ENCODE results near the gene FLNA.

Gene FLNA

DNA sequence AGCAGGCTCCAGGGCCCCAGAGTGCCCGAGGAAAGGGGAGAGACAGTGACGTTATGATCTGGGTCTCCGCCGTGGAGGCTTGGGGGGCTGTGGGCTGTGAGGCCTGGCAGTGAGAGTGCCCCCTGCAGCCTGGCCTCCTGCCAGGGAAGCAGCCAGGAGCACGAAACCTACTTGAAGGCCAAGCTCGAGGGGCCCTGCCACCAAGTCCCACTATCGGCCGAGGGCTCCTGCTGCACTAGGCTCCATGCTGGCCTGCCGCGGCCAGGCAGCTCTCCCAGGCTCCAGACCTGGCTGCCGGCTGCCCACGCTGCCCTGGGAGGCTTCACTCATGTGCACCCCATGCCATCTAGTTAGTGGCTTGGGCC, 18.7 kb downstream of the FLNA start:
- Histone ChIP-seq H3K9me3 (replicated peaks; ENCODE audit: insufficient read depth, low read length) (no peaks in the 10 kb centered on the region), H3K27ac (ENCODE audit: low read length) (no peak overlapping the region), H3K4me3 (ENCODE audit: low read length) (no peak overlapping the region), H3K79me2 (ENCODE audit: low read length) (no peaks in the 10 kb centered on the region), H4K20me1 (ENCODE audit: insufficient read depth, low read length) (no peaks in the 10 kb centered on the region), H3F3A (ENCODE audit: insufficient read depth, low read length) (no peaks in the 10 kb centered on the region), H3K4me1 (ENCODE audit: low read length) (no peaks in the 10 kb centered on the region), H3K9ac (ENCODE audit: low read length) (no peak overlapping the region), H3K4me2 (ENCODE audit: low read depth, low read length) (no peak overlapping the region), H3K27me3 (replicated peaks; ENCODE audit: insufficient read depth, low read length) (no peaks in the 10 kb centered on the region), H3K9me2 (replicated peaks; ENCODE audit: insufficient read depth, low read length) (no peaks in the 10 kb centered on the region), H3K36me3 (replicated peaks; ENCODE audit: insufficient read depth, low read length) (no peaks in the 10 kb centered on the region), H2AFZ (ENCODE audit: low read length) (no peak overlapping the region)
- no peak for TF ChIP-seq EZH2 (optimal IDR thresholded peaks at IDR 0.05; ENCODE audit: low read depth, low read length)
- no peak for TF ChIP-seq CTCF (IDR thresholded peaks at IDR 0.05; ENCODE audit: low read length)
- DNase-seq, result no peak

GRCh38 chrX:154355094-154355775, 19.2 kb downstream of the FLNA start:
- no peak for TF ChIP-seq CTCF (IDR thresholded peaks at IDR 0.05; ENCODE audit: low read length)
- no peak for TF ChIP-seq EZH2phosphoT487 (IDR thresholded peaks at IDR 0.05; ENCODE audit: low read length)
- TF ChIP-seq EZH2 (optimal IDR thresholded peaks at IDR 0.05; ENCODE audit: low read depth, low read length), result no peak
- no peak overlapping the region for H2AFZ ChIP-seq (ENCODE audit: low read length)
- DNase-seq, result no peak
- no peaks in the 10 kb centered on the region for H3K9me2 ChIP-seq (replicated peaks; ENCODE audit: insufficient read depth, low read length)
- no peaks in the 10 kb centered on the region for H4K20me1 ChIP-seq (ENCODE audit: insufficient read depth, low read length)
- no peak overlapping the region for H3K9ac ChIP-seq (ENCODE audit: low read length)
- H3K27ac ChIP-seq (ENCODE audit: low read length), result no peak overlapping the region
- H3K4me2 ChIP-seq (ENCODE audit: low read depth, low read length), result no peak overlapping the region
- H3K27me3 ChIP-seq (replicated peaks; ENCODE audit: insufficient read depth, low read length), result no peaks in the 10 kb centered on the region
- no peaks in the 10 kb centered on the region for H3F3A ChIP-seq (ENCODE audit: insufficient read depth, low read length)
- no peak overlapping the region for H3K4me3 ChIP-seq (ENCODE audit: low read length)
- no peaks in the 10 kb centered on the region for H3K4me1 ChIP-seq (ENCODE audit: low read length)
- H3K79me2 ChIP-seq (ENCODE audit: low read length), result no peaks in the 10 kb centered on the region
- no peaks in the 10 kb centered on the region for H3K9me3 ChIP-seq (replicated peaks; ENCODE audit: insufficient read depth, low read length)
- no peaks in the 10 kb centered on the region for H3K36me3 ChIP-seq (replicated peaks; ENCODE audit: insufficient read depth, low read length)

- no peaks in the 10 kb centered on the region for H3K9me2 ChIP-seq (replicated peaks; ENCODE audit: insufficient read depth, low read length)
- TF ChIP-seq CTCF (IDR thresholded peaks at IDR 0.05; ENCODE audit: low read length) (no peak), EZH2phosphoT487 (IDR thresholded peaks at IDR 0.05; ENCODE audit: low read length) (no peak), EZH2 (optimal IDR thresholded peaks at IDR 0.05; ENCODE audit: low read depth, low read length) (no peak)
- no peak overlapping the region for H3K4me2 ChIP-seq (ENCODE audit: low read depth, low read length)
- H3K36me3 ChIP-seq (replicated peaks; ENCODE audit: insufficient read depth, low read length), result no peaks in the 10 kb centered on the region
- DNase-seq, result no peak
- H3K27me3 ChIP-seq (replicated peaks; ENCODE audit: insufficient read depth, low read length), result no peaks in the 10 kb centered on the region
- H2AFZ ChIP-seq (ENCODE audit: low read length), result no peak overlapping the region
- H3K79me2 ChIP-seq (ENCODE audit: low read length), result no peaks in the 10 kb centered on the region
- H4K20me1 ChIP-seq (ENCODE audit: insufficient read depth, low read length), result no peaks in the 10 kb centered on the region
- H3K27ac ChIP-seq (ENCODE audit: low read length), result no peak overlapping the region
- no peaks in the 10 kb centered on the region for H3K4me1 ChIP-seq (ENCODE audit: low read length)
- no peaks in the 10 kb centered on the region for H3F3A ChIP-seq (ENCODE audit: insufficient read depth, low read length)
- no peak overlapping the region for H3K4me3 ChIP-seq (ENCODE audit: low read length)
- no peak overlapping the region for H3K9ac ChIP-seq (ENCODE audit: low read length)
- H3K9me3 ChIP-seq (replicated peaks; ENCODE audit: insufficient read depth, low read length), result no peaks in the 10 kb centered on the region
These were observed 19.9 kb downstream of the FLNA start for GRCh38 chrX:154354516-154354915.
